RPMI8226 (cell line): ENCODE measurements around the gene SLC22A3.
"Not testable (repeated sequence)": the region's sequence is repeated elsewhere in the genome, so short reads cannot be mapped to it uniquely, and the experiment has no call there.

Experiments
- DNase-seq: peaks from one replicate; pipeline ENCODE4 v3.0.0-alpha.2; 2015

Gene SLC22A3

GRCh38 chr6:160454303-160454702, 106.1 kb downstream of the SLC22A3 start:
- no peak for DNase-seq

- no peak for DNase-seq
These were observed 106.9 kb downstream of the SLC22A3 start for GRCh38 chr6:160455081-160455480.

GRCh38 chr6:160455541-160456213, 107.5 kb downstream of the SLC22A3 start:
- peak; percentile 38 for DNase-seq

- DNase-seq, result no peak
These were observed 108.0 kb downstream of the SLC22A3 start for GRCh38 chr6:160456214-160456546.

GRCh38 chr6:160457823-160458222, 109.6 kb downstream of the SLC22A3 start:
- DNase-seq, result no peak

GRCh38 chr6:160461641-160462040, 113.5 kb downstream of the SLC22A3 start:
- no peak for DNase-seq

GRCh38 chr6:160462116-160462515, 113.9 kb downstream of the SLC22A3 start:
- DNase-seq, result no peak

- DNase-seq, result no peak
These were observed 114.5 kb downstream of the SLC22A3 start for GRCh38 chr6:160462551-160463109.

- DNase-seq, result no peak
These were observed 116.6 kb downstream of the SLC22A3 start for GRCh38 chr6:160464744-160465143.

- DNase-seq, result not testable (repeated sequence)
These were observed 119.2 kb downstream of the SLC22A3 start for GRCh38 chr6:160467261-160467871.

GRCh38 chr6:160469153-160469552, 121.0 kb downstream of the SLC22A3 start:
- no peak for DNase-seq

GRCh38 chr6:160476056-160476455, 127.9 kb downstream of the SLC22A3 start:
- DNase-seq, result not testable (repeated sequence)

- not testable (repeated sequence) for DNase-seq
These were observed 128.9 kb downstream of the SLC22A3 start for GRCh38 chr6:160477072-160477471.

- DNase-seq, result no peak
These were observed 129.7 kb downstream of the SLC22A3 start for GRCh38 chr6:160477901-160478300.

GRCh38 chr6:160487116-160487515, 138.9 kb downstream of the SLC22A3 start:
- DNase-seq, result no peak

- no peak for DNase-seq
These were observed 140.9 kb downstream of the SLC22A3 start for GRCh38 chr6:160489091-160489490.

- DNase-seq, result no peak
These were observed 146.4 kb downstream of the SLC22A3 start for GRCh38 chr6:160494576-160494975.

- DNase-seq, result no peak
These were observed 152.5 kb downstream of the SLC22A3 start for GRCh38 chr6:160500639-160501038.
